ELR (cell line): Measurements from ENCODE around the gene ANKRD23.
"Not testable (repeated sequence)": the region's sequence is repeated elsewhere in the genome, so short reads cannot be mapped to it uniquely, and the experiment has no call there.

ENCODE experiments used
- DNase-seq: peaks from one replicate; pipeline ENCODE4 v3.0.0-alpha.2; 2015; ENCODE audit warnings: low read depth

Gene ANKRD23

DNA sequence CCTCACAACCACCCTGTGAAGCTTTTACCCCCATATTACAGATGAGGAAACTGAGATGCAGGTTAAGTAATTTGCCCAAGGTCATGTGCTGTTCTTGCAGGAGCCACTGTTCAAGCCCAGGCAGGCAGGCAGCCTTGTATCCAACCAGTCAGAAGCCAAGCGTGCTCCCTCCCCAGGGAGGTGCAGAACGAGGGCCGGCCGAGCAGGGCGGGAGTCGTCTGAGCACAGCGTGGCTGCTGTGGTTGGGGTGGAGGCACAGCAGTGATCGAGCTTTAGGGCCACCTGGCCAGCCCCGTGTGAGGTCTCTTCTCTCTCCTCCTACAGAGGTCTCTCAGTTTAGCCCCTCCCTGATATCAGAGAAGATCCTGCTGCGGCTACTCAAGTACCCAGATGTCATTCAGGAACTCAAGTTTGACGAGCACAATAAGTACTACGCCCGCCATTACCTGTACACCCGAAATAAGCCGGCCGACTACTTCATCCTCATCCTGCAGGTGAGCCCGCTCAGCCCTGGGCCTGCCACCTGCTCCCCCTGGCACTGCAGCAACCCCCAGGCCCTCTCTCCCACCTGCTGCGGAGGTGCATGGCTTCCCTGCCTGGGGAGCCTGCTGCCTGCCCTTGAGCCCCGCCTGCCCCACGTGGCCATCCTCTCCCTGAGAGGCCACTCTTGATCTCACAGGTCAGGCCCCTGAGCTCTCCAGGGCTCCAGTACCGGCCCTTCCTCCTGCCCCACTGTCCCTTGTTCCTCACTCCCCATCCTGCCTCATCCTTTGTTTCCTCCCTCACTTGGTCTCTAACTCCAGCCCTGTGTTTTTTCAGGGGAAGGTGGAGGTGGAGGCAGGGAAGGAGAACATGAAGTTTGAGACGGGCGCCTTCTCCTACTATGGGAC lies 44.8 kb downstream of the ANKRD23 start:
- no peak for DNase-seq

DNA sequence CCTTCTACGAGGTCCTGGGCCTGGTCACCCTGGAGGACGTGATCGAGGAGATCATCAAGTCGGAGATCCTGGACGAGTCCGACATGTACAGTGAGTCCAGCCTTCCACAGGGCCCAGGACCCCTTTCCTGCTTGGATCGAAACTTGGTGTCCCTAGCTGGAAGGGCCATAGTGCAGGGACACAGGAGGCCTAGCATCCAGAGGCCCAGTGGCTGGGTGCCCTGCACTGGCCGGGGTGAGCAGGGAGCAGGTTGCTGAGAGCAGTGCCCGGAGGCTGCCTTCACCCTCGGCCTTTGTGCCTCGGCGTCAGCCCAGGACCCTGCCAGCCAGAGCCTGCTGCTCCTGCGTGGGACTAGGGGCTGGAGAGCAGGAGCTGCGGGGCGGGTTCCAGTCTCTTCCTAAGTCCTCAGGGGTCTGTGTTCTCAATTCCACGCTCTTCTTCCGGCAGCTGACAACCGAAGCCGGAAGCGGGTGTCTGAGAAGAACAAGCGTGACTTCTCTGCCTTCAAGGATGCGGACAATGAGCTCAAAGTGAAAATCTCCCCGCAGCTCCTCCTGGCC lies 46.7 kb downstream of the ANKRD23 start:
- no peak for DNase-seq

DNA sequence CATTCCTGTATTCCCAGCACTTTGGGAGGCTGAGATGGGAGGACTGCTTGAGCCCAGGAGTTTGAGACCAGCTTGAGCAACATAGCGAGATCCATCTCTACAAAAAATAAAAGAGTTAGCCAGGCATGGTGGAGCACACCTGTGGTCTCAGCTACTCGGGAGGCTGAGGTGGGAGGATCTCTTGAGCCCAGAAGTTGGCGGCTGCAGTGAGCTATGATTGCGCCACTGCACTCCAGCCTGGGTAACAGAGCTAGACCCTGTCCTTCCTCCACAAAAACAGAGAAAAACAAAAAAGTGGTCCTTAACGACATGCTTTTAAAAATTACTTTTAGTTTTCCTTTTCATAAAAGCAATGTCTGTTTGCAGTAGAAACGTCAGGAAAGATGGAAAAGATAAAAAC lies 47.3 kb downstream of the ANKRD23 start:
- not testable (repeated sequence) for DNase-seq

DNA sequence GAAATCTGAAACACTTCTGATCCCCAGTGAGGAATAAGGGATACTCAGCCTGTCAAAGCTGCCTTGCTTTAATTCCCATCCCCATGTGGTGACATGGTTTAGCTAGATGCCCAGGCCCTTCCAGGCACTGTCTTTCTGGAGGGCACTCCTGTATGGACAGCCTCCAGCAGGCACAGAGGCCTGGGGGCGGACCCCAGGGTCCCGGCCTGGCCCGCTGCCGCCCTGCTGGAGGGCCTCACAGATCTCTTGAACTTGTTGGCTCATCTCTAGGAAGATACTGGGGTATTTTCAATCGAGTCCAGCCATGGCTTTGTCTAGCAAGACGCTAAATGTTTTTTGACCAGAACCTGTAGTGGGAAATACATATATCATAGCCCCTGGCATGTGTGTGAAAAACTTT lies 48.7 kb downstream of the ANKRD23 start:
- no peak for DNase-seq

GRCh38 chr2:96792772-96793749 lies 50.8 kb downstream of the ANKRD23 start:
- DNase-seq, result no peak

GRCh38 chr2:96789245-96789617 lies 54.6 kb downstream of the ANKRD23 start:
- DNase-seq, result no peak

DNA sequence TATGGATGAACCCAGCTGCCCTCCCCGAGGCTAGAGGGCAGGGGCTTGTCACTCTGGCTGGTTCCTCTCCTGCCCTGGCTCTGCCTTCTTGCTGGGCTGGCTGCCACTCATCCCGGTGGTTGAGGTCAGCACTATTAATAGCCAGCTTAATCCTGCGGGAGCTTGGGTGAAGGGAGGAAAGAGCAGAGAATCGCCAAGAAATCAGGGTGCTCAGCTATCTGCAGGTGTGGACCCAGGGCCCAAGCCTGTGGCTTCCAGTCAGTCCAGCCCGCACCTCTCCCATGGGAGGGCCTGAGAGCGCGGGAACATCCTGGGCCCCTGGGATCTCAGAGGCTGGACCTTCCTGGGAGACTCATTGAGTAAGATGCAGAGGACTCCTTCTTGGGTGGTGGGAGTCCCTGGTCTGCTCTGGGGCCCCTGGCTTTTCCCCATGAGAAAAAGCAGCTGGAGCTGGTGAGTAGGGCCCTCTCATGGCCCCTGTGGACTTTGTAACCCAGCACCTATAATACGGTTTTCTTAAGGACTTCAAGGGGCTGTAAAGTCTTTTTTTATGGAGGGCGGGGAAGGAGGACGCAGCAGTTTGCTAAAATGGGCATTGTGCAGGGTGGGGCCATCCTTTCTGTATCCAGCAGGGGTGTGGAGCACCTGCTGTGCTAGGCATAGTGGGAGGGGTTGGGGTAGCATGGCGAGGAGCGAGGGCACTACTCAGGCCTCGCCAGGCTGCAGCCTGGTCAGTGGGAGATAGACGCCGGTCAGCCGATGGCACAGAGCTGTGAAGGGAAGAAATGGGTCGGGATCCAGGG lies 55.2 kb downstream of the ANKRD23 start:
- no peak for DNase-seq
